B cell (primary cell): Measurements from ENCODE around the gene PI4KA.

Experiments used
- EZH2 ChIP-seq: IDR thresholded peaks from 2 replicates; pipeline ENCODE4 v1.6.1; 2012; ENCODE audit warnings: borderline replicate concordance, low read depth, mild to moderate bottlenecking, moderate library complexity, low read length; ENCODE audit not compliant: insufficient read depth, poor library complexity, severe bottlenecking
- TF ChIP-seq, protein P1 (sequence below): fragments of 200-600 bp; IDR thresholded peaks from one replicate; pipeline ENCODE4 v1.8.0; 2022; ENCODE audit warnings: antibody characterized with exemption, mild to moderate bottlenecking

DNA sequence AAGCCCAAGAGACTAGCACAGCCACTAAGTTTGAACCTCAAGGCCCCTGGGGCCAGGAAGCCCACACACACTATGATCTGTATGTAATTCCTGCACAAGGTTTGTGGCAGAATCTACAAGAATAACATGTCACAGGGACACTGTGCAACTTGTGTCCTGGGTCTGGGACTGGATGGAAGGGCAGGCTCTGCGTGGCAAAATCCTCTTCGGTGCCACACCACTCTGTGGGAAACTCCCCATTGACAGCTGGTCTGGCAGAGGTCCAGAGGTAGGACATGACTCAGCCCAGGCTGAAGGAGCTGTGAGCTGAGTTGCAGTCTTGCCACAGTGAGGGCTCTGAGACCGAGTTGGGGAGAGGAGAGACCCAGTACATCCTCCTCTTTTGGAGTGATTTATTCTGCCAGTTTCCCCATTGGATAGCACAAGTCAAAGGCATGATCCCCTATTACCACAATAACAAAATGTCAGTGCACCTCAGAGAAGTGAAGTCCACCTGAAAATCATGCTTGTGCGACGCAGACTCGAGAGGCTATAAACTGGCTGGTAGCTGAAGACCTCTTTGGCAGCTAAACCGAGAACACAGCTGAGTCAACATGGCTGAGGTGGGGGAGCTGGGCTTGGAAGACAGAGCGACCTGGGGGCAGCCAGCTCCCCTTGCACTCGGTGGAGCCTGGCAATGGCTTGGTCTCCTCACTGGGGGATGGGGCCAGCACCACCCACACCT is 108.0 kb downstream of the PI4KA start:
- TF ChIP-seq EZH2: no peak
- TF ChIP-seq, protein P1, sequence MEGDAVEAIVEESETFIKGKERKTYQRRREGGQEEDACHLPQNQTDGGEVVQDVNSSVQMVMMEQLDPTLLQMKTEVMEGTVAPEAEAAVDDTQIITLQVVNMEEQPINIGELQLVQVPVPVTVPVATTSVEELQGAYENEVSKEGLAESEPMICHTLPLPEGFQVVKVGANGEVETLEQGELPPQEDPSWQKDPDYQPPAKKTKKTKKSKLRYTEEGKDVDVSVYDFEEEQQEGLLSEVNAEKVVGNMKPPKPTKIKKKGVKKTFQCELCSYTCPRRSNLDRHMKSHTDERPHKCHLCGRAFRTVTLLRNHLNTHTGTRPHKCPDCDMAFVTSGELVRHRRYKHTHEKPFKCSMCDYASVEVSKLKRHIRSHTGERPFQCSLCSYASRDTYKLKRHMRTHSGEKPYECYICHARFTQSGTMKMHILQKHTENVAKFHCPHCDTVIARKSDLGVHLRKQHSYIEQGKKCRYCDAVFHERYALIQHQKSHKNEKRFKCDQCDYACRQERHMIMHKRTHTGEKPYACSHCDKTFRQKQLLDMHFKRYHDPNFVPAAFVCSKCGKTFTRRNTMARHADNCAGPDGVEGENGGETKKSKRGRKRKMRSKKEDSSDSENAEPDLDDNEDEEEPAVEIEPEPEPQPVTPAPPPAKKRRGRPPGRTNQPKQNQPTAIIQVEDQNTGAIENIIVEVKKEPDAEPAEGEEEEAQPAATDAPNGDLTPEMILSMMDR: no peak
